ENCODE results near the gene NUDT3.

- no peak for TF ChIP-seq CTCF (conservative IDR thresholded peaks at IDR 0.05)
- no peak for TF ChIP-seq ZFX (IDR thresholded peaks at IDR 0.05)
Measured at GRCh38 chr6:34423254-34423653, 30.8 kb upstream of the NUDT3 start.
